Measurements from ENCODE around the gene EPHX1. TPM values are rescaled to one million over a fixed set of nuclear protein-coding genes. Genes with fewer than 3 reads are reported as not detected.
"Not testable (repeated sequence)": the region's sequence is repeated elsewhere in the genome, so short reads cannot be mapped to it uniquely, and the experiment has no call there.

The EPHX1 gene
- polyA plus RNA-seq, 4 donors: 58.2 to 62.9 (median 59.3) TPM

DNA sequence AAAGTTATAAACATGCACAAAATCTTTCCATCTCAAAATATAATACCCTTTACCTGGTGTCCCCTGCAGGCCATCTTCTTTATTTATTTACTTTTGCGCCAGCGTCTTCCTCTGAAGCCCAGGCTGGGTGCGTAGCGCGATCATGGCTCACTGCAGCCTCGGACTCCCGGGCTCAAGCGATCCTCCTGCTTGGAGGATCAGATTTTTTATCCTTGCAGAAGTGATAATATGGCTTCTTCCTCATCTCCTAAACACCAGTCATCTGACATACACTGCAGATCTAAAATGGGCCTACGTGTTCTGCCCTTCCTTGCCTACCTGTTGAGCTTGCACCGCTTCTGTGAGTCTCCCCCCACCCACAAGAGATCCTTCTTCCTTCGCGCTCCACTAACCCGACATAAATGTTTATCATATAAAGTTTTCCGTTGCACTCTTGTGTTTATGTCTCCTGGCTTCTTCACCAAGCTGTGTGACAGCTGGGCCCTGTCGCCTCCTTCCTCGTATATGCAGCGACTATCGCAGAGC, 32.8 kb upstream of the EPHX1 start:
- DNase-seq (ENCODE audit: low read depth in 4 of 4, low spot score in 3 of 4): peak in 1 of 4 donors; percentile 72

DNA sequence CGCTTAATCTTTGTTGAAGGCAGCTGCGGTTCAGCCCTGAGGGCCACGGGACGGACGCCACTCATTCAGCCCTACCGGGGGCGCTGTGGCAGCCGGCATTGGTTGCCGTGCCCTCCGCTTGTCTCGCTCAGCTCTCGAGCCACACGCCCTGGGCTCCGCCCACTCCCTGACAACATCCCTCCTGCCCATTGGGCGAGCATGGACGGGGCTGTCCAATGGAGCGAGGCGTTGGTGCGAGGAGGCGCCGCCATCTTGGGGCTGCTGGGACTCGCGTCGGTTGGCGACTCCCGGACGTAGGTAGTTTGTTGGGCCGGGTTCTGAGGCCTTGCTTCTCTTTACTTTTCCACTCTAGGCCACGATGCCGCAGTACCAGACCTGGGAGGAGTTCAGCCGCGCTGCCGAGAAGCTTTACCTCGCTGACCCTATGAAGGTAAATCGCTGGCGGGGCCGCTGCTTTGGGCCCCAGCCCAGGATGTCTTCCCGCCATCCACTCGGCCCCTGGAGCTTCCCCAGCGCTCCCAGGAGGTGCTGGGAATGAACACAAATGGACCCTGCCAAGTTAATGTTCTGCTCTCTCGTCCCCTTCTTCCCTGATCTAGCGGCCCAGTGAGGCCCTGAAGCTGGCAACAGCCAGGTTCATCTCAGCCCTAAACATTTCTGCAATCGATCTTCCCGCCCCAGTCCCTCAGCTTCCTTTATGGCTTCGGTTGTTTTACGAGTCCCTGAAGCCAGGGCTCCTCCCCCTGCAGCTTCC, 32.2 kb upstream of the EPHX1 start, which contains the start of gene SRP9:
SRP9 (plus strand) TSS at position 244 of the 754 bp plus-strand sequence; CDS start at position 359, 115 bp downstream.
- peak; percentile 96 to 98 (median 98) for DNase-seq (ENCODE audit: low read depth in 4 of 4, low spot score in 3 of 4)

GRCh38 chr1:225778337-225778669, 31.6 kb upstream of the EPHX1 start:
- DNase-seq (ENCODE audit: low read depth in 4 of 4, low spot score in 3 of 4): no peak

DNA sequence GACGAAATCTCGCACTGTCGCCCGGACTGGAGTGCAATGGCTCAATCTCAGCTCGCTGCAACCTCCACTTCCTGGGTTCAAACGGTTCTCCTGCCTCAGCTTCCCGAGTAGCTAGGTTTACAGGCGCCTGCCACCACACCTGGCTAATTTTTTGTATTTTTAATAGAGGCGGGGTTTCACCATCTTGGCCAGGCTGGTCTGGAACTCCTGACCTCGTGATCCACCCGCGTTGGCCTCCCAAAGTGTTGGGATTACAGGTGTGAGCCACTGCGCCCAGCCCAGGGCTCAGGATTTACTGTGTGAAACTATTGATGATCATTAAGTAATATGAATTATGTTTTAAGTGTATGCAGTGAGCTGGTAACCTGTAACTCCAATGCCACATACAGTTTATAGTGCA, 30.8 kb upstream of the EPHX1 start:
- DNase-seq (ENCODE audit: low read depth in 4 of 4, low spot score in 3 of 4): not testable (repeated sequence)

- DNase-seq (ENCODE audit: low read depth in 4 of 4, low spot score in 3 of 4): no peak
Measured at GRCh38 chr1:225780134-225780533, 29.8 kb upstream of the EPHX1 start.

DNA sequence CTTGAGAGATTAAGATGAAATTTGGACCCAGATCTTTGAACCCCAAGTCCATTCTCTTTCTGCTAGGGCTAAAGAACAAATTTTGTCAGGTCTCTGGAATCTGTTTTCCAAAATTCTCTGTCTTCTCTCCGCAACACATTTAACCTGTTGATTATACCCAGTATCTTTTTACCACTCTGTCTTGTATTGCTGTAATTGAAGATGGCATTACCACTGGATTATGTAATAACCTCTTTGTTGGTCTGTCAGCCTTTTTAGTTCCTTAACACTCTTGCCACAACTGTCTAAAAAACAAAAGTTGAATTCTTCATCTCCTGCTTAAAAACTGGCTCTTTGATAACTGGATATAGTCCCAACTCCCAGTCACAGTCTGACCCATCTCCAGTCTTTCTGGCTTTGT, 29.3 kb upstream of the EPHX1 start:
- DNase-seq (ENCODE audit: low read depth in 4 of 4, low spot score in 3 of 4): no peak

DNA sequence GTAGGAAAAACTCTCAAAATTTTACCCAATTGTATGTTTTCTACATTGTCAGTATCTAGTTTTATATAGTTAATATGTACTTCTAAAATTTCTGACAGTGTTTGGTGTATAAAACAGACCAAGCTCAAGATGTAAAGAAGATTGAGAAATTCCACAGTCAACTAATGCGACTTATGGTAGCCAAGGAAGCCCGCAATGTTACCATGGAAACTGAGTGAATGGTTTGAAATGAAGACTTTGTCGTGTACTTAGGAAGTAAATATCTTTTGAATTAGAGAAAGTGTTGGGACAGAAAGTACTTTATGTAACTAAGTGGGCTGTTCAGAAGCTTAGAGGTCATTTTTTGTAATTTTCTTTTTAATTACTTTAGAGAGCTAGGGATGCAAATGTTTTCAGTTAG, 20.8 kb upstream of the EPHX1 start:
- not testable (repeated sequence) for DNase-seq (ENCODE audit: low read depth in 4 of 4, low spot score in 3 of 4)

- no peak for DNase-seq (ENCODE audit: low read depth in 4 of 4, low spot score in 3 of 4)
Measured at GRCh38 chr1:225794954-225795353, 15.0 kb upstream of the EPHX1 start.

DNA sequence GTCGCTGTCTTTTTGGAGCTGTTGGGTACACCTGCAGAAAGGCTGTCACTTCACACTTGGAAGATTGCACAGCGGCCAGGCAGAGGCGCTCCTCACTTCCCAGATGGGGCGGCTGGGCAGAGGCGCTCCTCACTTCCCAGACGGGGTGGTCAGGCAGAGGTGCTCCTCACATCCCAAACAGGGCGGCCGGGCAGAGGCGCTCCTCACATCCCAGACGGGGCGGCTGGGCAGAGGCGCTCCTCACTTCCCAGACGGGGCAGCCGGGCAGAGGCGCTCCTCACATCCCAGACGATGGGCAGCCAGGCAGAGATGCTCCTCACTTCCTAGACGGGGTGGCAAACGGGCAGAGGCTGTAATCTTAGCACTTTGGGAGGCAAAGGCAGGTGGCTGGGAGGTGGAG, 13.8 kb upstream of the EPHX1 start:
- not testable (repeated sequence) for DNase-seq (ENCODE audit: low read depth in 4 of 4, low spot score in 3 of 4)

GRCh38 chr1:225801146-225801545, 8.8 kb upstream of the EPHX1 start:
- DNase-seq (ENCODE audit: low read depth in 4 of 4, low spot score in 3 of 4): not testable (repeated sequence)

- no peak for DNase-seq (ENCODE audit: low read depth in 4 of 4, low spot score in 3 of 4)
Measured at GRCh38 chr1:225806249-225806648, 3.7 kb upstream of the EPHX1 start.

DNA sequence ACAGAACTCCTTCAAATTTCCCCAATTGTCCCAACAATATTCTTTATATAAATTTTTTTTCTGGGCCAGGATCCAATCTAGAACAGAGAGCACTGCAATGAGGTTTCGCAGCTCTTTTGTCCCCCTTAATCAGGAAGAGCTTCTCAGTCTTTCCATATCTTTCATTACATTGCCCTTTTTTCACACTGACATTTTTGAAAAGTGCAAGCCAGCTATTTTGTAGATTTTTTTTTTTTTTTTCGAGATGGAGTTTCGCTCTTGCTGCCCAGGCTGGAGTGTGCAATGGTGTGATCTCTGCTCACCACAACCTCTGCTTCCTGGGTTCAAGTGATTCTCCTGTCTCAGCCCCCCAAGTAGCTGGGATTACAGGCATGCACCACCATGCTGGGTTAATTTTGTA, 3.2 kb upstream of the EPHX1 start:
- DNase-seq (ENCODE audit: low read depth in 4 of 4, low spot score in 3 of 4): not testable (repeated sequence)

GRCh38 chr1:225808136-225808535, 1.8 kb upstream of the EPHX1 start:
- DNase-seq (ENCODE audit: low read depth in 4 of 4, low spot score in 3 of 4): no peak

GRCh38 chr1:225810579-225811538, 935 bp downstream of the EPHX1 start:
- DNase-seq (ENCODE audit: low read depth in 4 of 4, low spot score in 3 of 4): not testable (repeated sequence)

GRCh38 chr1:225811622-225812487, 1.9 kb downstream of the EPHX1 start:
- DNase-seq (ENCODE audit: low read depth in 4 of 4, low spot score in 3 of 4): no peak

- DNase-seq (ENCODE audit: low read depth in 4 of 4, low spot score in 3 of 4): no peak
Measured at GRCh38 chr1:225812488-225813213, 2.7 kb downstream of the EPHX1 start.

- no peak for DNase-seq (ENCODE audit: low read depth in 4 of 4, low spot score in 3 of 4)
Measured at GRCh38 chr1:225813214-225813964, 3.5 kb downstream of the EPHX1 start.

GRCh38 chr1:225814381-225814780, 4.5 kb downstream of the EPHX1 start:
- DNase-seq (ENCODE audit: low read depth in 4 of 4, low spot score in 3 of 4): no peak

DNA sequence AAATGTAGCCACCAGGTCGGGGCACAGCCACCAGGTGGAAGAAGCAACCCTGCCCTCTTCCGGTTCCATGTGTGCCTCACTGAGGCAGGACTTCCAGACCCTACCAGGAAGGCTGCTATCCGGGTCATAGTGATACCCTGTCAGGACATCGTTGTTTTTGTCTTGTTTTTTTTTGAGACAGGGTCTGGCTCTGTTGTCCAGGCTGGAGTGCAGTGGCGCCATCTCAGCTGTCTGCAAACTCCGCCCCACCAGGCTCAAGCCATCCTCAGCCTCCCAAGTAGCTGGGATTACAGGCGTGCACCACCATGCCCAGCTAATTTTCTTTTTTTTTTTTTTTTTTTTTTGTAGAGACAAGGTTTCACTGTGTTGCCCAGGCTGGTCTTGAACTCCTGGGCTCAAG, 5.2 kb downstream of the EPHX1 start:
- DNase-seq (ENCODE audit: low read depth in 4 of 4, low spot score in 3 of 4): not testable (repeated sequence)
